GM18517 (cell line): ENCODE data around the gene BAIAP3.

Source experiments
- ATAC-seq: cut with Tn5 transposase; IDR thresholded peaks from one replicate; pipeline ENCODE4 v1.9.1; 2021; ENCODE audit warnings: mild to moderate bottlenecking, moderate library complexity; ENCODE audit not compliant: unreplicated experiment

BAIAP3 gene

GRCh38 chr16:1344499-1344898, 11.1 kb downstream of the BAIAP3 start:
- ATAC-seq = no peak

GRCh38 chr16:1345087-1345486, 11.6 kb downstream of the BAIAP3 start:
- ATAC-seq = no peak

GRCh38 chr16:1345651-1346421, 12.4 kb downstream of the BAIAP3 start:
- ATAC-seq = no peak

- ATAC-seq = no peak
Measured at GRCh38 chr16:1346422-1347285, 13.2 kb downstream of the BAIAP3 start.

- ATAC-seq = no peak
Measured at GRCh38 chr16:1347286-1347855, 13.9 kb downstream of the BAIAP3 start.

GRCh38 chr16:1347962-1348361, 14.5 kb downstream of the BAIAP3 start:
- ATAC-seq = no peak

GRCh38 chr16:1348441-1348840, 15.0 kb downstream of the BAIAP3 start:
- no peak for ATAC-seq

- no peak for ATAC-seq
Measured at GRCh38 chr16:1348926-1349325, 15.5 kb downstream of the BAIAP3 start.

- ATAC-seq = no peak
Measured at GRCh38 chr16:1349351-1349750, 15.9 kb downstream of the BAIAP3 start.

GRCh38 chr16:1349951-1350350, 16.5 kb downstream of the BAIAP3 start:
- ATAC-seq = no peak

- no peak for ATAC-seq
Measured at GRCh38 chr16:1350691-1351090, 17.2 kb downstream of the BAIAP3 start.

GRCh38 chr16:1351215-1351581, 17.8 kb downstream of the BAIAP3 start:
- peak; percentile 13 for ATAC-seq

- ATAC-seq = peak; percentile 47
Measured at GRCh38 chr16:1351582-1352362, 18.3 kb downstream of the BAIAP3 start, which contains the start of the genes GNPTG and TSR3. TSS of gene GNPTG (plus strand) at chr16:1351931. CDS start at chr16:1351966, 35 bp downstream. TSS of gene TSR3 (minus strand) at chr16:1351878. CDS start at chr16:1351804, 74 bp downstream.

- no peak for ATAC-seq
Measured at GRCh38 chr16:1354815-1355540, 21.5 kb downstream of the BAIAP3 start.

- no peak for ATAC-seq
Measured at GRCh38 chr16:1355591-1355990, 22.1 kb downstream of the BAIAP3 start.

- no peak for ATAC-seq
Measured at GRCh38 chr16:1356061-1356900, 22.8 kb downstream of the BAIAP3 start.

- ATAC-seq = no peak
Measured at GRCh38 chr16:1357906-1358566, 24.6 kb downstream of the BAIAP3 start.

GRCh38 chr16:1361685-1362360, 28.4 kb downstream of the BAIAP3 start:
- no peak for ATAC-seq
